IMR-90 (cell line): Measurements from ENCODE around the gene SMARCA4. TPM values are rescaled to one million over a fixed set of nuclear protein-coding genes. Genes with fewer than 3 reads are reported as not detected.
A peak's percentile ranks its signal among the peaks of the same experiment; 100 is the strongest.

Source experiments
- ATAC-seq: fragments of 200-7000 bp; cut with Tn5 transposase; 2 replicates; pipeline ENCODE4 v1.9.1; 2020; ENCODE audit warnings: low read depth, mild to moderate bottlenecking, moderate library complexity
- BruUV-seq: library from RNA; stranded (reverse); fragments of 400-500 nt; replicated peaks from 2 replicates; lab custom pipeline; 2021; lab: Mats Ljungman, UMichigan
- CTCF ChIA-PET: fragments of 300-600 bp; formaldehyde crosslinking; extraction: SDS; loops from one replicate; lab custom pipeline; 2021; ENCODE audit warnings: antibody characterized with exemption; lab: Yijun Ruan, JAX
- POLR2A ChIA-PET: fragments of 300-600 bp; sonication (Branson Sonifier 250); formaldehyde crosslinking; loops from one replicate; lab custom pipeline; 2022; ENCODE audit warnings: antibody characterized with exemption; ENCODE audit not compliant: unreplicated experiment; lab: Charles Lee
- DNase-seq: peaks from one replicate; pipeline ENCODE4 v3.0.0; 2013
- H2AFZ ChIP-seq: replicated peaks from 2 replicates; pipeline ENCODE3; 2013; ENCODE audit warnings: low read length, mild to moderate bottlenecking; ENCODE audit not compliant: poor library complexity
- H2AK5ac ChIP-seq: 2 replicates; pipeline ENCODE4 v1.6.1; 2013; ENCODE audit warnings: low read depth, low read length, inconsistent platforms
- H2AK9ac ChIP-seq: replicated peaks from 2 replicates; pipeline ENCODE3; 2013; ENCODE audit warnings: mild to moderate bottlenecking, low read depth, low read length, moderate library complexity; ENCODE audit not compliant: poor library complexity
- H2BK120ac ChIP-seq: 2 replicates; pipeline ENCODE4 v1.6.1; 2013; ENCODE audit warnings: low read depth, low read length, inconsistent platforms
- H2BK15ac ChIP-seq: 3 replicates; pipeline ENCODE4 v1.6.1; 2013; ENCODE audit warnings: low read depth, low read length, inconsistent platforms
- H2BK20ac ChIP-seq: 2 replicates; pipeline ENCODE4 v1.6.1; 2013; ENCODE audit warnings: low read depth, mild to moderate bottlenecking, inconsistent platforms, low read length, moderate library complexity
- H2BK5ac ChIP-seq: 2 replicates; pipeline ENCODE4 v1.6.1; 2013; ENCODE audit warnings: mild to moderate bottlenecking, low read depth, low read length, inconsistent platforms; ENCODE audit not compliant: poor library complexity, severe bottlenecking
- H3K14ac ChIP-seq: replicated peaks from 2 replicates; pipeline ENCODE4 v1.6.1; 2013; ENCODE audit warnings: low read depth, low read length, inconsistent platforms
- H3K18ac ChIP-seq: 2 replicates; pipeline ENCODE4 v1.6.1; 2013; ENCODE audit warnings: low read depth, low read length, control low read depth
- H3K23ac ChIP-seq: 2 replicates; pipeline ENCODE4 v1.6.1; 2013; ENCODE audit warnings: low read depth, low read length, inconsistent platforms
- H3K27ac ChIP-seq: 2 replicates; pipeline ENCODE4 v1.5.1; 2013; ENCODE audit warnings: mild to moderate bottlenecking, control low read depth, low read length; ENCODE audit not compliant: insufficient read depth
- H3K27me3 ChIP-seq: 2 replicates; pipeline ENCODE4 v1.6.1; 2013; ENCODE audit warnings: low read length; ENCODE audit not compliant: control insufficient read depth, insufficient read depth
- H3K36me3 ChIP-seq: 2 replicates; pipeline ENCODE4 v1.6.1; 2013; ENCODE audit warnings: low read length, mixed read lengths; ENCODE audit not compliant: control insufficient read depth, insufficient read depth
- H3K4ac ChIP-seq: 2 replicates; pipeline ENCODE4 v1.6.1; 2013; ENCODE audit warnings: low read depth, low read length, inconsistent platforms
- H3K4me1 ChIP-seq: 2 replicates; pipeline ENCODE4 v1.6.1; 2013; ENCODE audit warnings: low read length, mixed read lengths; ENCODE audit not compliant: control insufficient read depth, insufficient read depth
- H3K4me2 ChIP-seq: 2 replicates; pipeline ENCODE4 v1.6.1; 2013; ENCODE audit warnings: low read depth, mild to moderate bottlenecking, control low read depth, low read length, moderate library complexity
- H3K4me3 ChIP-seq: 2 replicates; pipeline ENCODE4 v1.5.1; 2013; ENCODE audit warnings: low read depth, mild to moderate bottlenecking, control low read depth, low read length, moderate library complexity; ENCODE audit not compliant: insufficient read depth
- H3K56ac ChIP-seq: 2 replicates; pipeline ENCODE4 v1.6.1; 2013; ENCODE audit warnings: low read length, inconsistent platforms; ENCODE audit not compliant: insufficient read depth; ENCODE audit errors: extremely low read depth
- H3K79me1 ChIP-seq, 2 experiments: 2 replicates each; pipeline ENCODE4 v1.6.1; 2013; ENCODE audit warnings: low read length in 2 of 2, inconsistent platforms in 1 of 2, low read depth in 1 of 2
- H3K9ac ChIP-seq: 2 replicates; pipeline ENCODE4 v1.6.1; 2013; ENCODE audit warnings: low read depth, low read length, control low read depth
- H3K9me1 ChIP-seq: 2 replicates; pipeline ENCODE4 v1.6.1; 2013; ENCODE audit warnings: low read length, inconsistent platforms; ENCODE audit not compliant: insufficient read depth
- H3K9me3 ChIP-seq: 2 replicates; pipeline ENCODE4 v1.6.1; 2013; ENCODE audit warnings: low read length; ENCODE audit not compliant: control insufficient read depth, insufficient read depth
- H4K20me1 ChIP-seq: 2 replicates; pipeline ENCODE4 v1.6.1; 2013; ENCODE audit warnings: low read length, inconsistent platforms; ENCODE audit not compliant: insufficient read depth
- H4K5ac ChIP-seq: 2 replicates; pipeline ENCODE4 v1.6.1; 2013; ENCODE audit warnings: mild to moderate bottlenecking, low read depth, low read length, control low read depth
- H4K8ac ChIP-seq, 2 experiments: 2 replicates each; pipeline ENCODE4 v1.6.1; 2013; ENCODE audit warnings: low read depth in 2 of 2, low read length in 2 of 2, control low read depth in 1 of 2, inconsistent platforms in 1 of 2
- H4K91ac ChIP-seq: 2 replicates; pipeline ENCODE4 v1.6.1; 2013; ENCODE audit warnings: low read depth, low read length, inconsistent platforms; ENCODE audit not compliant: insufficient read depth
- CHD1 ChIP-seq: IDR thresholded peaks from 2 replicates; pipeline ENCODE4 v1.6.1; 2012; ENCODE audit warnings: low read depth, low read length, improper control_type of control experiment
- POLR2A ChIP-seq: IDR thresholded peaks from 2 replicates; pipeline ENCODE4 v1.6.1; 2012; ENCODE audit warnings: mild to moderate bottlenecking, low read depth, low read length
- RAD21 ChIP-seq: IDR thresholded peaks from 2 replicates; pipeline ENCODE4 v1.6.1; 2012; ENCODE audit warnings: low read length, improper control_type of control experiment
- RFX5 ChIP-seq: IDR thresholded peaks from 2 replicates; pipeline ENCODE4 v1.8.0; 2012; ENCODE audit warnings: low read depth, mild to moderate bottlenecking, low read length, moderate library complexity
- WGBS, 2 experiments: methylation state at CpG; one replicate each; pipeline versions ENCODE4 v1.1.5 to v1.1.7; 2013; ENCODE audit warnings: missing lambda C conversion rate in 2 of 2; ENCODE audit not compliant: insufficient read length in 1 of 2; ENCODE audit errors: extremely low coverage in 2 of 2; 5-methylcytosine and 5-hydroxymethylcytosine counted together
- dilution Hi-C: fragments of 300-500 bp; cut with HindIII; formaldehyde crosslinking; loops from one replicate; pipeline ENCODE4 v1.14.3; 2018; ENCODE audit warnings: low sequenced_read_pairs; ENCODE audit not compliant: unreplicated experiment
- in situ Hi-C: fragments of 300-500 bp; cut with MboI; formaldehyde crosslinking; loops from 3 replicates; pipeline ENCODE4 v1.14.3; 2019; ENCODE audit warnings: low sequenced_read_pairs, inconsistent platforms, mixed read lengths
- intact Hi-C: fragments of 100-400 bp; cut with micrococcal nuclease; formaldehyde crosslinking; loops from 2 replicates; pipeline ENCODE4 v1.10.0; 2022
- polyA plus RNA-seq, 3 experiments: library from polyadenylated mRNA; depleted of rRNA; stranded (reverse); fragments of >200 nt; gene quantifications; 2 replicates each; pipeline ENCODE4 v1.2.3, GENCODE V29; 2012; ENCODE audit warnings: low replicate concordance in 1 of 3
- total RNA-seq: library from RNA; depleted of rRNA; stranded (reverse); fragments of >200 nt; gene quantifications from 2 replicates; pipeline ENCODE4 v1.2.3, GENCODE V29; 2012
- TF ChIP-seq, protein P1 (sequence below): fragments of 150-350 bp; IDR thresholded peaks from 2 replicates; pipeline ENCODE4 v1.6.1; 2016; ENCODE audit warnings: low read depth, mild to moderate bottlenecking, low read length, moderate library complexity, borderline replicate concordance

Gene SMARCA4
- total and polyA plus RNA-seq, 2 of the 4 experiments (the other 2 are of a cell fraction): 41.4 to 85.6 TPM

DNA sequence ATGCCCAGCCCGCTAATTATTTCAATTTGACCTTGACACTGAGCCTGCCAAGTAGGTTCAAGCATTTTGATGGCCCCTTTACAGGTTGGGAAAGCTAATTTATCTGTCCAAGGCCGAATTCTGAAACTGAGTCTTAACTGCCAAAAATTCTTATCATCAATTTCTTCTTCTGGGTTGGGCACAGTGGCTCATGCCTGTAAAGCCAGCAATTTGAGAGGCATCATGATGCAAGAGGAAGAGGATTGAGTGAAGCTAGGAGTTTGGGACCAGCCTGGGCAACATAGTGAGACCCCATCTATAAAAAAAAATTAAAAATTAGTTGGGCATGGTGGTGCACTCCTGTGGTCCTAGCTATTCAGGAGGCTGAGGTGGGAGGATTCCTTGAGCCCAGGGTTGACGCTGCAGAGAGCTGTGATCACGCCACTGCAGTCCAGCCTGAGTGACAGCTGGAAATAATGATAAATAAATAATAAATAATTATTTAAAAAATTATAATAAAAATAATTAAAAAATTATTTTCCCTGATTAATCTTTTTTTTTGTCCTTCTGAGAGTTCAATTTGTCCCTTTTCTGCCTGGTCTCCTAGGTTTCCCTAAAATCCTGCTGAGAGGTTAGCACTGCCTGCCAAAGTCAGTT lies 127.2 kb downstream of the SMARCA4 start (continued):
- TF ChIP-seq, protein P1, sequence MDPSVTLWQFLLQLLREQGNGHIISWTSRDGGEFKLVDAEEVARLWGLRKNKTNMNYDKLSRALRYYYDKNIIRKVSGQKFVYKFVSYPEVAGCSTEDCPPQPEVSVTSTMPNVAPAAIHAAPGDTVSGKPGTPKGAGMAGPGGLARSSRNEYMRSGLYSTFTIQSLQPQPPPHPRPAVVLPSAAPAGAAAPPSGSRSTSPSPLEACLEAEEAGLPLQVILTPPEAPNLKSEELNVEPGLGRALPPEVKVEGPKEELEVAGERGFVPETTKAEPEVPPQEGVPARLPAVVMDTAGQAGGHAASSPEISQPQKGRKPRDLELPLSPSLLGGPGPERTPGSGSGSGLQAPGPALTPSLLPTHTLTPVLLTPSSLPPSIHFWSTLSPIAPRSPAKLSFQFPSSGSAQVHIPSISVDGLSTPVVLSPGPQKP: no peak

DNA sequence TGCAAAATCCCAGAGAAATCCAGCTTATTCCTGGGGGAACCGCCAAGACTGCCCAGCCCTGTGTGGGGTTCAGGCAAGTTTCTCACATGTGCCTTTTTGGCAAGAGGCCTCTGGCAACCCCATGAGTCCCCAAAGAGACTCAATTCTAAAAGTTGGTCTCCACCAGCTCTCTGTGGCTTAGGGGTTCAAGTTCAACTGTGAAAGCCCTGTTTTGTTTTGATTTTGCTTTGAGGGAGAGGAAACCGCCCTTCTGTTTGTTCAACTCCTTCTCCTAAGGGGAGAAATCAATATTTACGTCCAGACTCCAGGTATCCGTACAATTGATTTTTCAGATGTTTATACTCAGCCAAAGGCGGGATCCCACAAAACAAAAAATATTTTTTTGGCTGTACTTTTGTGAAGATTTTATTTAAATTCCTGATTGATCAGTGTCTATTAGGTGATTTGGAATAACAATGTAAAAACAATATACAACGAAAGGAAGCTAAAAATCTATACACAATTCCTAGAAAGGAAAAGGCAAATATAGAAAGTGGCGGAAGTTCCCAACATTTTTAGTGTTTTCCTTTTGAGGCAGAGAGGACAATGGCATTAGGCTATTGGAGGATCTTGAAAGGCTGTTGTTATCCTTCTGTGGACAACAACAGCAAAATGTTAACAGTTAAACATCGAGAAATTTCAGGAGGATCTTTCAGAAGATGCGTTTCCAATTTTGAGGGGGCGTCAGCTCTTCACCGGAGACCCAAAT lies 127.8 kb downstream of the SMARCA4 start:
- Histone ChIP-seq H3K18ac (peak overlapping the region; percentile 93), H3K9me1 (peaks cover 8% of the 10 kb centered on the region), H2BK120ac (peak overlapping the region; percentile 94), H3K4me2 (peak overlapping the region; percentile 87), H2AK5ac (no peak overlapping the region; the same call in 1 of the 2 replicates), H3K9ac (peak overlapping the region; percentile 40), H3K9me3 (no peaks in the 10 kb centered on the region), H3K27me3 (no peaks in the 10 kb centered on the region), H2AFZ (peak overlapping the region; percentile 87), H3K14ac (peak overlapping the region; percentile 95), H4K5ac (peak overlapping the region; percentile 79), H2BK15ac (peak overlapping the region; percentile 54; the same call in 2 of the 3 replicates), H3K4me3 (peak overlapping the region; percentile 54), H4K20me1 (peaks cover 28% of the 10 kb centered on the region; the same call in 1 of the 2 replicates), H2AK9ac (peak overlapping the region; percentile 80), H3K4ac (peak overlapping the region; percentile 92), H3K4me1 (peaks cover 12% of the 10 kb centered on the region), H3K56ac (peak overlapping the region; percentile 74; the same call in 1 of the 2 replicates), H4K8ac (peak overlapping the region; percentile 21 to 89), H3K27ac (peak overlapping the region; percentile 78), H3K23ac (peak overlapping the region; percentile 98), H3K79me1 (peaks cover 3 to 49% of the 10 kb centered on the region in 2 experiments), H4K91ac (peak overlapping the region; percentile 74), H3K36me3 (peaks cover 1% of the 10 kb centered on the region), H2BK20ac (peak overlapping the region; percentile 89; the same call in 1 of the 2 replicates), H2BK5ac (peak overlapping the region; percentile 88)
- ATAC-seq (no peak), DNase-seq (no peak)
- WGBS, 2 experiments: 4% methylated on average over 5 of the region's 11 CpGs; no CpG with 5 or more reads in 1 of the 2 experiments
- dilution Hi-C loops (no loop called here), in situ Hi-C loops (no loop called here), intact Hi-C loops (loop anchor here (1.0 kb wide), 1 partner anchor 52 kb away; no protein-coding TSS in a partner anchor)
- TF ChIP-seq RAD21 (no peak), POLR2A (no peak), RFX5 (no peak), CHD1 (no peak)
- TF ChIP-seq, protein P1: no peak
- POLR2A ChIA-PET: interaction anchor here (0.6 kb wide), 1 partner anchor 13 kb away, joined by 3 read pairs; no protein-coding TSS in a partner anchor
- BruUV-seq: no TSS peak
- CTCF ChIA-PET: no interaction called here
